GM12801 (cell line): ENCODE measurements around the gene ANKRD37.

ENCODE experiments used
- CTCF ChIP-seq: IDR thresholded peaks from one replicate; pipeline ENCODE4 v1.5.1; 2011; ENCODE audit warnings: control low read depth; ENCODE audit not compliant: insufficient read length; ENCODE audit errors: extremely low read depth

The ANKRD37 gene

GRCh38 chr4:185405296-185405999, 8.8 kb downstream of the ANKRD37 start:
- no peak for TF ChIP-seq CTCF

GRCh38 chr4:185408432-185408831, 11.8 kb downstream of the ANKRD37 start:
- no peak for TF ChIP-seq CTCF

- TF ChIP-seq CTCF: no peak
Measured at GRCh38 chr4:185411849-185412248, 15.2 kb downstream of the ANKRD37 start.

GRCh38 chr4:185412412-185412811, 15.8 kb downstream of the ANKRD37 start:
- TF ChIP-seq CTCF: no peak

GRCh38 chr4:185416955-185417354, 20.3 kb downstream of the ANKRD37 start:
- TF ChIP-seq CTCF: no peak

GRCh38 chr4:185421366-185422124, 24.9 kb downstream of the ANKRD37 start:
- no peak for TF ChIP-seq CTCF

GRCh38 chr4:185424905-185425646, 28.4 kb downstream of the ANKRD37 start:
- TF ChIP-seq CTCF: no peak
